ENCODE data around the gene DAGLA. TPM values are rescaled to one million over a fixed set of nuclear protein-coding genes. Genes with fewer than 3 reads are reported as not detected.
A peak's percentile ranks its signal among the peaks of the same experiment; 100 is the strongest.

The DAGLA gene
- total RNA-seq, 6 donors from 2014 or later: 3.0 to 11.0 (median 8.0) TPM

DNA sequence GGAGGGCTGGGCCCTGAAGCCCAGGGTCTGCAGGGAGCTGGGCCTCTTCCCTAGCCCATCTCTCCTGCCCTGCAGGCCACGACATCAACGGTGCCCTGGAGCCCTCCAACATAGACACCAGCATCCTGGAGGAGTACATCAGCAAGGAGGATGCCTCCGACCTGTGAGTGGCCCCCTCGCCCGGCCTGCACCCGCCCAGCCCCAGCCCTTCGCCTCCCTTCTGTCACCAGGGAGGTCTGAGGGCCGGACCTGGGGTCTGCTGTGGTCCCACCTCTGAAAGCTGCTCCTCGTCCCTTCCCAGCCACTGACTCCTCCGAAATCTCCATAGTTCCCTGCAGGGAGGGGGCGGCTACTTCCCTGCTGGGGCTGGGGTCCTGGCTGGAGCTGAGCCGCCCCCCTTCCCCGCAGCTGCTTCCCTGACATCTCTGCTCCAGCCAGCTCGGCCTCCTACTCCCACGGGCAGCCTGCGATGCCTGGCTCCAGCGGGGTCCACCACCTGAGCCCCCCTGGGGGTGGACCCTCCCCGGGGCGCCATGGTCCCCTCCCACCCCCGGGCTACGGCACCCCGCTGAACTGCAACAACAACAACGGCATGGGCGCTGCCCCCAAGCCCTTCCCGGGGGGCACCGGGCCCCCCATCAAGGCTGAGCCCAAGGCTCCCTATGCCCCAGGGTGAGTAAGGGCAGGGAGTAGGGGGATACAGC, 85.5 kb downstream of the DAGLA start:
- Histone ChIP-seq H3K4me3 (no peak overlapping the region), H3K4me1 (peaks cover 0 to 5% (median 1%) of the 10 kb centered on the region in 4 donors), H3K27me3 (no peaks in the 10 kb centered on the region), H3K36me3 (no peaks in the 10 kb centered on the region), H3K9me3 (no peaks in the 10 kb centered on the region), H3K27ac (peak overlapping the region in 3 of 4 donors; percentile 30 to 57 (median 34))
- TF ChIP-seq, protein P1, sequence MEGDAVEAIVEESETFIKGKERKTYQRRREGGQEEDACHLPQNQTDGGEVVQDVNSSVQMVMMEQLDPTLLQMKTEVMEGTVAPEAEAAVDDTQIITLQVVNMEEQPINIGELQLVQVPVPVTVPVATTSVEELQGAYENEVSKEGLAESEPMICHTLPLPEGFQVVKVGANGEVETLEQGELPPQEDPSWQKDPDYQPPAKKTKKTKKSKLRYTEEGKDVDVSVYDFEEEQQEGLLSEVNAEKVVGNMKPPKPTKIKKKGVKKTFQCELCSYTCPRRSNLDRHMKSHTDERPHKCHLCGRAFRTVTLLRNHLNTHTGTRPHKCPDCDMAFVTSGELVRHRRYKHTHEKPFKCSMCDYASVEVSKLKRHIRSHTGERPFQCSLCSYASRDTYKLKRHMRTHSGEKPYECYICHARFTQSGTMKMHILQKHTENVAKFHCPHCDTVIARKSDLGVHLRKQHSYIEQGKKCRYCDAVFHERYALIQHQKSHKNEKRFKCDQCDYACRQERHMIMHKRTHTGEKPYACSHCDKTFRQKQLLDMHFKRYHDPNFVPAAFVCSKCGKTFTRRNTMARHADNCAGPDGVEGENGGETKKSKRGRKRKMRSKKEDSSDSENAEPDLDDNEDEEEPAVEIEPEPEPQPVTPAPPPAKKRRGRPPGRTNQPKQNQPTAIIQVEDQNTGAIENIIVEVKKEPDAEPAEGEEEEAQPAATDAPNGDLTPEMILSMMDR (IDR thresholded peaks at IDR 0.05): no peak
- TF ChIP-seq EP300 (IDR thresholded peaks at IDR 0.05): no peak
- no peak for TF ChIP-seq POLR2AphosphoS5 (IDR thresholded peaks at IDR 0.05)
- no peak for TF ChIP-seq POLR2A (IDR thresholded peaks at IDR 0.05)
- DNase-seq (peak in 1 of 2 donors; percentile 75), ATAC-seq (ENCODE audit: low FRiP score in 2 of 2) (no peak)
- WGBS, 2 donors: 90 to 91% methylated on average over 6 to 26 of the region's 26 CpGs

DNA sequence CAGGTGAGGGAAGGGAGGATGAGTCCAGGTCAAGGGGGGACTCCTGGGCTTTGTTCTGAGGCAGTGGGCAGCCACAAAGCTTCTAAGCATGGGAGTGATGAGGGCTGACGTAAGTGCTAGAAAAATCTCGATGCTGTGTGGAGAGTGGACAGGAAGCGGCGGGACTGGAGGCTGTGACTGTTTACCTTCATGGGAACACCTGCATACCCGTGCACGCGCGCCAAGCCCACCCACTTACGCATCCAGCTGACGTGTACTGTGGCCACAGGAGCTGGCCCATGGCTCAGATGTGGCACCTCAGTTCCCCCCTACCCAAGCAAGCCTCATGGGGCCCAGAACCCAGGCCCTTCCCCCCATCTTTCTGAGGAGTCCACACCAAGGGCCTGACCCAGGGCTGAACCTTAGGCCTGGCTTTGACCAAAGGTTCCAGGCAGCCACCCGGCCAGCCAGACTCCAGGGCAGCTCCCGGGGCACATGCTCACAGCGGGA, 86.2 kb downstream of the DAGLA start:
- no peaks in the 10 kb centered on the region for H3K36me3 ChIP-seq
- WGBS, 2 donors: 71 to 72% methylated on average over 11 to 12 of the region's 13 CpGs
- H3K9me3 ChIP-seq: no peaks in the 10 kb centered on the region
- peak overlapping the region in 3 of 4 donors; percentile 30 to 57 (median 34) for H3K27ac ChIP-seq
- TF ChIP-seq EP300 (IDR thresholded peaks at IDR 0.05) (no peak), POLR2AphosphoS5 (IDR thresholded peaks at IDR 0.05) (no peak)
- TF ChIP-seq, protein P1 (IDR thresholded peaks at IDR 0.05): no peak
- peak in 1 of 2 donors; percentile 30 for DNase-seq
- no peak for ATAC-seq (ENCODE audit: low FRiP score in 2 of 2)
- no peak overlapping the region for H3K4me3 ChIP-seq
- no peaks in the 10 kb centered on the region for H3K27me3 ChIP-seq
- peaks cover 0 to 5% (median 1%) of the 10 kb centered on the region in 4 donors for H3K4me1 ChIP-seq

DNA sequence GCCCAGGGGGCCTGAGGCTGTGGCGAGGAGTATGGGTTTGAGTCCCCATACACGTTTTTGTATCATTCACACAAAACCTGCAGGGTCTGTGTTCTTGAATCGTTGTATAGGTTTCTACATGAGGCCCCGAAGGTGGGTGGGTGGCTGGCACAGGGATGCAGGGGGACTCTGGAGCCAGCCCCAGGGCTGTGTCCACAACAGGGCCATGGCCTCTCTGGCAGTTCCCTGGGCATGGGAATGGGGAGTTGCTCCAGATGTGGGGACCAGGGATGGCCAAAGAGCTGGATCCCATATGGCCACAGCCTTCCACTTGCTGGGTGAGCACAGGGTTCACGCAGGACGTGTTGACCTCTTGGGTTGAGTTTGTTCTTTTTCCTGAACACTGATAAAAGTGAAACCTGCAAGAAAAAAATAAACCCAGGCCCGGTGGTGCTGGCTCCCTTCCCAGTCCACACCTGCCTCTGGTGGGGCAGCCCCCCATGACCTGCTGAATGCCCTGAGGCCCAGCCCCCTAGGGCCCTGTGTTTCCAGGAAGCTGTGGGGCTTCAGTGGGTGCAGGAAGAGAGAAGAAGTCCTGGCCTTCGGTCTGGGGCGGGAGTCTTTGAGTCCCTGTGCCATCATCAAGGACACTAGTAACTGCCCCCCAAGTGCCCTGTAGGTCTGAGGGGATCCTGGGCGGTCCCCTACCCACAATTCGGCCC, 88.3 kb downstream of the DAGLA start:
- DNase-seq: peak in 1 of 2 donors; percentile 34
- H3K4me3 ChIP-seq: no peak overlapping the region
- ATAC-seq (ENCODE audit: low FRiP score in 2 of 2): no peak
- WGBS, 2 donors: 65 to 74% methylated on average over 7 to 11 of the region's 11 CpGs
- peak overlapping the region; percentile 31 to 70 (median 56) for H3K27ac ChIP-seq
- H3K9me3 ChIP-seq: no peaks in the 10 kb centered on the region
- TF ChIP-seq, protein P1 (IDR thresholded peaks at IDR 0.05): no peak
- TF ChIP-seq EP300 (IDR thresholded peaks at IDR 0.05) (no peak), POLR2A (IDR thresholded peaks at IDR 0.05) (no peak), POLR2AphosphoS5 (IDR thresholded peaks at IDR 0.05) (no peak)
- peaks cover 0 to 11% (median 7%) of the 10 kb centered on the region in 4 donors for H3K4me1 ChIP-seq
- H3K27me3 ChIP-seq: no peaks in the 10 kb centered on the region
- H3K36me3 ChIP-seq: no peaks in the 10 kb centered on the region

DNA sequence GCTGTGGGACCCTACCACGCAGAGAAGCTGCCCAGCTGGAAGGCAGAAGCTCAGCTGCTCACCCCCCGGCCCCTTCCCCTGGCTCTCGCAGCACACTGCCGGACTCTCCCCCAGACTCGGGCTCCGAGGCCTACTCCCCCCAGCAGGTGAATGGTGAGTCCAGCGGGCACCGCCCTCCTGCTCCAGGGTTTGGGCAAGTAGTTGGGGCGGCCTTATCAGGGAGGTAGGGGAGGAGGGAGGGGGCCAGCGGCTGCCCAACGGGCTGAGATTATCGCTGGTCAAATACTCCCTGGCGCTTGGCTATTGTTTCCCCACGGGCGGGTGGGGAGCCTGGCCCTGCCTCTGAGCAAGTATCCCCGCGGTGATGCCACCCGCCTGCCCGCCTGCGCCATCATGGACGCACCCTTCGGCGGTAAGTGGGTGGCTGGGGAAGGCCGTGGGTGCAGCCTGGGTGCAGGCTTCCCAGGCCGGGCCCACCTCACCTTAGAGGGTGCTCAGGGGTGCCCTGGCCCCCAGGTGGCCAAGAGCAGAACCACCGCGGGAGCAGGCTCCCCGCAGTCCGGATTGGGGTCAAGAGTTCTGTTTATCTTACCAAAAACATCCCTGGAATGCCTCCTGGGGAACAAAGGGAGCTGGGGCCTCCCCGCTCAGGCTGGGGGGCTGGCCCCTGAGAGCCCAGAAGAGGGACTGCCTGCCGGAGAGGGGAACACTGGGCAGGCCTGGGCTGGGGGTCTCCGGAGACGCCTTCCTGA, 89.2 kb downstream of the DAGLA start:
- no peak overlapping the region for H3K4me3 ChIP-seq
- H3K27me3 ChIP-seq: no peaks in the 10 kb centered on the region
- 36 to 81% methylated on average over 7 to 24 of the region's 33 CpGs for WGBS, 2 donors
- no peaks in the 10 kb centered on the region for H3K36me3 ChIP-seq
- TF ChIP-seq, protein P1 (IDR thresholded peaks at IDR 0.05): peak in 3 of 6 experiments; percentile 12 to 70 (median 15)
- no peak for TF ChIP-seq EP300 (IDR thresholded peaks at IDR 0.05)
- DNase-seq (peak in 1 of 2 donors; percentile 83), ATAC-seq (ENCODE audit: low FRiP score in 2 of 2) (peak in 1 of 2 donors; percentile 41)
- peak overlapping the region; percentile 31 to 70 (median 56) for H3K27ac ChIP-seq
- no peaks in the 10 kb centered on the region for H3K9me3 ChIP-seq
- peaks cover 0 to 11% (median 7%) of the 10 kb centered on the region in 4 donors for H3K4me1 ChIP-seq
